Amniotic stem cell (primary cell): ENCODE measurements around the gene PTGR1.
"Not testable (repeated sequence)": the region's sequence is repeated elsewhere in the genome, so short reads cannot be mapped to it uniquely, and the experiment has no call there.

ENCODE experiments used
- DNase-seq: peaks from one replicate; lab custom pipeline; 2025; lab: John Stamatoyannopoulos, UW

PTGR1 gene

GRCh38 chr9:111613436-111614040, 14.1 kb upstream of the PTGR1 start:
- DNase-seq: no peak

- DNase-seq: no peak
Observed at GRCh38 chr9:111610845-111611244, 11.4 kb upstream of the PTGR1 start.

GRCh38 chr9:111610149-111610548, 10.7 kb upstream of the PTGR1 start:
- DNase-seq: no peak

GRCh38 chr9:111605041-111605559, 5.7 kb upstream of the PTGR1 start:
- no peak for DNase-seq

- DNase-seq: no peak
Observed at GRCh38 chr9:111604054-111604615, 4.7 kb upstream of the PTGR1 start.

GRCh38 chr9:111603041-111603440, 3.6 kb upstream of the PTGR1 start:
- no peak for DNase-seq

- no peak for DNase-seq
Observed at GRCh38 chr9:111601237-111602018, 2.0 kb upstream of the PTGR1 start.

GRCh38 chr9:111599955-111600343, 502 bp upstream of the PTGR1 start:
- no peak for DNase-seq

GRCh38 chr9:111598733-111599091, 735 bp downstream of the PTGR1 start:
- no peak for DNase-seq

- DNase-seq: peak; percentile 18
Observed at GRCh38 chr9:111597852-111598732, 1.4 kb downstream of the PTGR1 start.

GRCh38 chr9:111588846-111589245, 10.6 kb downstream of the PTGR1 start:
- no peak for DNase-seq

GRCh38 chr9:111586378-111586777, 13.1 kb downstream of the PTGR1 start:
- no peak for DNase-seq

- DNase-seq: no peak
Observed at GRCh38 chr9:111582888-111583287, 16.6 kb downstream of the PTGR1 start.

GRCh38 chr9:111572950-111573604, 26.4 kb downstream of the PTGR1 start:
- peak; percentile 1 for DNase-seq

GRCh38 chr9:111568127-111568526, 31.3 kb downstream of the PTGR1 start:
- DNase-seq: not testable (repeated sequence)

GRCh38 chr9:111566234-111566633, 33.2 kb downstream of the PTGR1 start:
- no peak for DNase-seq

- DNase-seq: no peak
Observed at GRCh38 chr9:111561165-111561719, 38.2 kb downstream of the PTGR1 start.

GRCh38 chr9:111559000-111559610, 40.3 kb downstream of the PTGR1 start:
- DNase-seq: no peak

GRCh38 chr9:111555425-111555824, 44.0 kb downstream of the PTGR1 start:
- not testable (repeated sequence) for DNase-seq

- DNase-seq: no peak
Observed at GRCh38 chr9:111548623-111549022, 50.8 kb downstream of the PTGR1 start.
